A673 (cell line): ENCODE results near the gene OCEL1. TPM values are rescaled to one million over a fixed set of nuclear protein-coding genes. Genes with fewer than 3 reads are reported as not detected.

ENCODE experiments used
- BruUV-seq: library from RNA; stranded (reverse); fragments of 400-500 nt; replicated peaks from 2 replicates; lab custom pipeline; 2021; lab: Mats Ljungman, UMichigan
- CTCF ChIA-PET: fragments of 300-600 bp; sonication (Branson Sonifier 250); formaldehyde crosslinking; loops from one replicate; lab custom pipeline; 2022; ENCODE audit warnings: antibody characterized with exemption; lab: Charles Lee
- POLR2A ChIA-PET: fragments of 300-600 bp; sonication (Branson Sonifier 250); formaldehyde crosslinking; loops from one replicate; lab custom pipeline; 2022; ENCODE audit warnings: antibody characterized with exemption; ENCODE audit not compliant: low non-redundant PET; lab: Charles Lee
- DNase-seq: peaks from one replicate; pipeline ENCODE4 v3.0.0-alpha.2; 2015; ENCODE audit warnings: low spot score
- H3K27ac ChIP-seq: fragments of 200-600 bp; sonication (generic); 2 replicates; pipeline ENCODE4 v1.5.1; 2016; ENCODE audit warnings: mixed run types, low read depth, mild to moderate bottlenecking, mixed read lengths, antibody characterized with exemption, low read length; ENCODE audit not compliant: poor library complexity, severe bottlenecking
- H3K27me3 ChIP-seq: fragments of 200-600 bp; sonication (generic); replicated peaks from 2 replicates; pipeline ENCODE4 v1.6.1; 2017; ENCODE audit warnings: mixed run types, low read depth, mild to moderate bottlenecking, mixed read lengths, antibody characterized with exemption, low read length; ENCODE audit not compliant: insufficient read depth, poor library complexity
- H3K36me3 ChIP-seq: fragments of 200-600 bp; sonication (generic); 2 replicates; pipeline ENCODE4 v1.6.1; 2016; ENCODE audit warnings: mixed run types, mild to moderate bottlenecking, mixed read lengths, antibody characterized with exemption, low read length; ENCODE audit not compliant: insufficient read depth, poor library complexity, severe bottlenecking
- H3K4me1 ChIP-seq: fragments of 200-600 bp; sonication (generic); 2 replicates; pipeline ENCODE4 v1.6.1; 2017; ENCODE audit warnings: mixed run types, mild to moderate bottlenecking, mixed read lengths, antibody characterized with exemption, low read length; ENCODE audit not compliant: insufficient read depth, poor library complexity, severe bottlenecking
- H3K4me3 ChIP-seq: fragments of 200-600 bp; sonication (generic); 2 replicates; pipeline ENCODE4 v1.5.1; 2016; ENCODE audit warnings: low read depth, mixed run types, mild to moderate bottlenecking, mixed read lengths, low read length; ENCODE audit not compliant: poor library complexity, severe bottlenecking
- H3K9me3 ChIP-seq: fragments of 200-600 bp; sonication (generic); 2 replicates; pipeline ENCODE4 v1.6.1; 2016; ENCODE audit warnings: mixed run types, low read depth, mild to moderate bottlenecking, mixed read lengths, antibody characterized with exemption, low read length; ENCODE audit not compliant: poor library complexity, severe bottlenecking
- EZH2 ChIP-seq: fragments of 200-600 bp; sonication (generic); IDR thresholded peaks from 2 replicates; pipeline ENCODE4 v1.6.1; 2017; ENCODE audit warnings: borderline replicate concordance, low read depth, mild to moderate bottlenecking, mixed read lengths, antibody characterized with exemption, low read length; ENCODE audit not compliant: poor library complexity, severe bottlenecking
- intact Hi-C: fragments of 100-400 bp; cut with micrococcal nuclease; formaldehyde crosslinking; loops from one replicate; pipeline ENCODE4 v1.10.0; 2022; ENCODE audit not compliant: unreplicated experiment
- total RNA-seq: library from RNA; stranded (reverse); gene quantifications from 2 replicates; pipeline ENCODE4 v1.2.3, GENCODE V29; 2021
- TF ChIP-seq, protein P1 (sequence below): fragments of 300-800, 200-600 bp; sonication (generic); conservative IDR thresholded peaks from 2 replicates; pipeline ENCODE4 v1.5.1; 2017; ENCODE audit warnings: low read depth, mild to moderate bottlenecking, antibody characterized with exemption, low read length, moderate library complexity, mixed read lengths

OCEL1 gene
- total RNA-seq, 1 experiment from 2014 or later = 8.2 TPM

DNA sequence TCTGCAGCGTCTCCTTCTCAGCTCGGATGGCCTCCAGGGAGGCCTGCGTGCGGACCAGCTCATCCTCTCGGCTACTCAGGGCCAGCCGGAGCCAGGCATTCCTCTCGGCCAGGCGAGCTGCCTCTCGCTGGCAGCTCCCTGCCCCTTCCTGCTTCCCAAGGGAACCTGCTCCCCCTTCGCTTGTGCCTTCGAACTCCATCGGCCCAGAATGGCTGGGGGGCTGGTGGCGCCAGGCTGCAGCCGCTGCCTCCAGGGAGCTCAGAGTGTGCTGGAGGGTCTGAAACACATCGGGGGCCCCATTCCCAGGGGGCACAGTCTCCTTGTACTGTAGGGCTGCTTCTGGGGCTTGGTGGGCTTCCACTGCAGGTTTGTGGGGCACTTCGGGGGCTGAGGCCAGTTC lies 36.5 kb downstream of the OCEL1 start:
- no peak for DNase-seq
- ChIA-PET POLR2A (no interaction called here), CTCF (no interaction called here)
- H3K4me3 ChIP-seq = no peak overlapping the region
- no peaks in the 10 kb centered on the region for H3K36me3 ChIP-seq
- H3K27ac ChIP-seq = no peak overlapping the region
- intact Hi-C loops = no loop called here
- H3K27me3 ChIP-seq = no peaks in the 10 kb centered on the region
- no TSS peak for BruUV-seq
- no peaks in the 10 kb centered on the region for H3K9me3 ChIP-seq
- H3K4me1 ChIP-seq = no peaks in the 10 kb centered on the region
- TF ChIP-seq, protein P1, sequence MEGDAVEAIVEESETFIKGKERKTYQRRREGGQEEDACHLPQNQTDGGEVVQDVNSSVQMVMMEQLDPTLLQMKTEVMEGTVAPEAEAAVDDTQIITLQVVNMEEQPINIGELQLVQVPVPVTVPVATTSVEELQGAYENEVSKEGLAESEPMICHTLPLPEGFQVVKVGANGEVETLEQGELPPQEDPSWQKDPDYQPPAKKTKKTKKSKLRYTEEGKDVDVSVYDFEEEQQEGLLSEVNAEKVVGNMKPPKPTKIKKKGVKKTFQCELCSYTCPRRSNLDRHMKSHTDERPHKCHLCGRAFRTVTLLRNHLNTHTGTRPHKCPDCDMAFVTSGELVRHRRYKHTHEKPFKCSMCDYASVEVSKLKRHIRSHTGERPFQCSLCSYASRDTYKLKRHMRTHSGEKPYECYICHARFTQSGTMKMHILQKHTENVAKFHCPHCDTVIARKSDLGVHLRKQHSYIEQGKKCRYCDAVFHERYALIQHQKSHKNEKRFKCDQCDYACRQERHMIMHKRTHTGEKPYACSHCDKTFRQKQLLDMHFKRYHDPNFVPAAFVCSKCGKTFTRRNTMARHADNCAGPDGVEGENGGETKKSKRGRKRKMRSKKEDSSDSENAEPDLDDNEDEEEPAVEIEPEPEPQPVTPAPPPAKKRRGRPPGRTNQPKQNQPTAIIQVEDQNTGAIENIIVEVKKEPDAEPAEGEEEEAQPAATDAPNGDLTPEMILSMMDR = no peak
- TF ChIP-seq EZH2 = no peak

DNA sequence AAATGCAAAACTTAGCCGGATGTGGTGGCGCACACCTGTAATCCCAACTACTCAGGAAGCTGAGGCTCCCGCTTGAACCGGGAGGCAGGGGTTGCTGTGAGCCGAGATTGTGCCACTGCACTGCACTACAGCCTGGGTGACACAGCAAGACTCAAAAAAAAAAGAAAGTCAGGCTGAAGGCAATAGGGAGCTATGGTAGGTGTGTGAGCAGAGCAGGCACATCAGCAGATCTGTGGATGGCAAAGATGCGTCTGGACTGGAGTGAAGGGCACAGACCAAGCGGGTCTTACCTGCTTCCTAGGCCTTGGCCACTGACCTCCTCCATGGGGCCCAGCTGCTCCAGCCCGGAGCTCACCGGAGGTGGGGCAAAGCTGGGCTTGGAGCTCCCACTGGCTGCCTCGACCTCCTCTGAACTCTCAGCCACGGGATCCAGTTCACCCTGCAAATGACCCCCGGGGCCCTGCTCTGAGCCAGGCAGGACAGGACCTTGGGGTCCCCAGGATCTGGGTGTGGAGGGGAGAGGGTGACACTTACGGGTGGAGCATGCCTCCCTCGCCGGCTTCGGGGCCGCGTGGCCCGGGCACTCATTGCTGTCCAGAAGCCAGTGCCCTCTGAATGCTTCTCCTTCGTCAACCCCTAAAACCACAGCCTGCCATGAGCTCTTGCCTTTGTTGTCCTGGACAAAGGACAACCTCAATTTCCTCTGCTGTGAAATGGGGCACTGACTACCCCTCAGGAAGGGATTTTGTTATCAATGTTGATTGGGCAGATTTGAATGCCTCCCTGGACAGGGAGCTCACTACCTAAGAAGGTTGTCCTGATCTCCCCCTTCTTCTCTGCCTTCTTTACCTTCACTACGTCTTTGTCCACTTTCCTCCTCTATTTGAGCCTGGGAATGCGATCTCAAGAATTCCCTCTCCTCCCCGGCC lies 38.0 kb downstream of the OCEL1 start:
- no TSS peak for BruUV-seq
- intact Hi-C loops = no loop called here
- Histone ChIP-seq H3K9me3 (no peaks in the 10 kb centered on the region), H3K27me3 (no peaks in the 10 kb centered on the region), H3K4me1 (peaks cover 6% of the 10 kb centered on the region), H3K36me3 (peaks cover 3% of the 10 kb centered on the region), H3K4me3 (no peak overlapping the region), H3K27ac (no peak overlapping the region)
- no peak for DNase-seq
- POLR2A ChIA-PET = no interaction called here
- CTCF ChIA-PET = no interaction called here
- TF ChIP-seq EZH2 = no peak
- TF ChIP-seq, protein P1 = no peak

DNA sequence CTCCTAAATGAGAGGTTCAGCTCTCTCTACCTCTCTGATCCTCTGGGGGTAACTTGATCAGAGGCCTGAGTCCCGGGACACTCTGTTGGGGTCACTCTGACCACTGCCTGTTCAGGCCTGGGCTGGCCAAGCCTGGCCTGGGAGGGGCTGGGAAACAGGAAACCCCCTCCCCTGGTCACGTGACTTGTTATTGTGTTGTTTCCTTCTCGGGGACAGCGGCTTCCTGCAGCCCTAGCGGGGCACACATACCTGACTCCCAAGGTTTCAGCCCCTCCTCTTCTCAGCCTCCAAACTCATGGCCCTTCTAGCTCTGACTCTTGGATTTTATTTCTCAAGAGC lies 38.6 kb downstream of the OCEL1 start, which contains the start of gene USHBP1:
Gene USHBP1, minus strand, starts transcription at position 105 of the 339 bp plus-strand sequence. CDS start 446 bp downstream, outside the sequence.
- BruUV-seq = no TSS peak
- ChIA-PET POLR2A (no interaction called here), CTCF (no interaction called here)

More for the DNA sequence above, 38.6 kb downstream of the OCEL1 start, which contains the start of gene USHBP1:
- Histone ChIP-seq H3K9me3 (no peaks in the 10 kb centered on the region), H3K27me3 (no peaks in the 10 kb centered on the region), H3K4me3 (no peak within 1 kb of the TSS), H3K4me1 (peaks cover 6% of the 10 kb centered on the region), H3K27ac (no peak within 1 kb of the TSS), H3K36me3 (peaks cover 5% of the 10 kb centered on the region)
- TF ChIP-seq, protein P1 = no peak
- no peak for TF ChIP-seq EZH2
- intact Hi-C loops = no loop called here
- no peak for DNase-seq
